ENCODE data around the gene NFIA. TPM values are rescaled to one million over a fixed set of nuclear protein-coding genes. Genes with fewer than 3 reads are reported as not detected.

Gene NFIA
- total and polyA plus RNA-seq, 2 of the 13 experiments (the other 11 are each of a cell fraction or from before 2014, with no cell fraction given): 14.7 to 28.5 TPM

- FAIRE-seq (no peak), ATAC-seq (no peak)
- TF ChIP-seq ZNF674 (CRISPR knock-in tag; IDR thresholded peaks at IDR 0.05; ENCODE audit: low read depth) (no peak), PAF1 (CRISPR knock-in tag; IDR thresholded peaks at IDR 0.05) (no peak), PRMT3 (CRISPR knock-in tag; IDR thresholded peaks at IDR 0.05; ENCODE audit: borderline replicate concordance, low read depth) (no peak), SRSF4 (IDR thresholded peaks at IDR 0.05; ENCODE audit: low read depth, low read length, poor library complexity, severe bottlenecking) (no peak), ZNF615 (CRISPR knock-in tag; IDR thresholded peaks at IDR 0.05; ENCODE audit: borderline replicate concordance) (no peak), ONECUT2 (CRISPR knock-in tag; IDR thresholded peaks at IDR 0.05) (no peak), ZSCAN5A (CRISPR knock-in tag; IDR thresholded peaks at IDR 0.05; ENCODE audit: borderline replicate concordance) (no peak), FOXO1 (CRISPR knock-in tag; IDR thresholded peaks at IDR 0.05) (no peak), BRF2 (CRISPR knock-in tag; IDR thresholded peaks at IDR 0.05) (no peak), XBP1 (CRISPR knock-in tag; IDR thresholded peaks at IDR 0.05) (no peak), GABPB1 (CRISPR knock-in tag; IDR thresholded peaks at IDR 0.05) (no peak), ZNF546 (CRISPR knock-in tag; conservative IDR thresholded peaks at IDR 0.05) (no peak), GMEB2 (CRISPR knock-in tag; IDR thresholded peaks at IDR 0.05; ENCODE audit: low read depth) (no peak), ZNF691 (CRISPR knock-in tag; IDR thresholded peaks at IDR 0.05; ENCODE audit: borderline replicate concordance, low read depth) (no peak)
Observed at GRCh38 chr1:61332796-61333195, 250.4 kb downstream of the NFIA start.

More at GRCh38 chr1:61332796-61333195, 250.4 kb downstream of the NFIA start:
- Histone ChIP-seq H4K20me1 (ENCODE audit: insufficient read depth, low read length) (no peaks in the 10 kb centered on the region; the same call in 1 of the 2 replicates), H3K27ac (ENCODE audit: extremely low read length, insufficient read depth, low read length) (no peak overlapping the region), H2AFZ (ENCODE audit: low read length) (no peak overlapping the region), H3K9ac (ENCODE audit: insufficient read depth, low read depth, low read length) (no peak overlapping the region), H3K9me3 (ENCODE audit: low read length) (no peaks in the 10 kb centered on the region), H3K4me1 (ENCODE audit: insufficient read depth, low read length) (peaks cover 18% of the 10 kb centered on the region), H3K79me2 (ENCODE audit: insufficient read depth, low read length) (peaks cover 13% of the 10 kb centered on the region), H3K4me2 (ENCODE audit: low read depth, low read length) (no peak overlapping the region), H3K4me3 (replicated peaks in 1 of 3; ENCODE audit: insufficient read depth in 1 of 3, low read depth in 2 of 3, low read length in 3 of 3) (no peak overlapping the region), H3K27me3 (ENCODE audit: control insufficient read depth in 1 of 2, insufficient read depth in 2 of 2, low read length in 2 of 2) (no peaks in the 10 kb centered on the region; a peak in 1 of 5 replicates), H3K36me3 (replicated peaks in 1 of 2; ENCODE audit: control insufficient read depth in 1 of 2, insufficient read depth in 2 of 2, low read length in 2 of 2) (peaks cover 7 to 24% of the 10 kb centered on the region in 2 experiments)
- in situ Hi-C loops (cut with HindIII; ENCODE audit: extremely low pct_ligation_motif_present, low pct_unique_long_range_greater_than_20kb): no loop called here
- 91% methylated on average over 1 of the region's 1 CpG for WGBS (ENCODE audit: low lambda C conversion rate)
- intact Hi-C loops (cut with micrococcal nuclease; ENCODE audit: unreplicated experiment): no loop called here
- no TSS peak for BruUV-seq (replicated peaks)
- no peak for DNase-seq (ENCODE audit: low spot score)
- CTCF ChIA-PET (ENCODE audit: low intra/inter-chr PET ratio, low total read pairs): no interaction called here
- POLR2A ChIA-PET: interaction anchor here (1.2 kb wide), 1 partner anchor 256 kb away, joined by 3 read pairs; no protein-coding TSS in a partner anchor
